Nephron (organoid): ENCODE measurements around the gene ACSM4.
"Not testable (repeated sequence)": the region's sequence is repeated elsewhere in the genome, so short reads cannot be mapped to it uniquely, and the experiment has no call there.

Experiments
- H3K27ac Mint-ChIP-seq, 3 experiments: 2 replicates each; pipeline ENCODE4 v1.8.0; 2020; ENCODE audit warnings: mixed read lengths in 3 of 3, mild to moderate bottlenecking in 2 of 3, moderate library complexity in 1 of 3
- H3K27me3 Mint-ChIP-seq: 2 replicates; pipeline ENCODE4 v1.8.0; 2021; ENCODE audit warnings: low read depth, mild to moderate bottlenecking, moderate library complexity, mixed read lengths
- H3K36me3 Mint-ChIP-seq: 2 replicates; pipeline ENCODE4 v1.8.0; 2020; ENCODE audit warnings: low read depth, mixed read lengths
- H3K4me1 Mint-ChIP-seq: 2 replicates; pipeline ENCODE4 v1.8.0; 2020; ENCODE audit warnings: mixed read lengths
- H3K4me3 Mint-ChIP-seq, 3 experiments: 2 replicates each; pipeline ENCODE4 v1.8.0; 2020; ENCODE audit warnings: mild to moderate bottlenecking in 3 of 3, mixed read lengths in 3 of 3, moderate library complexity in 2 of 3
- H3K9me3 Mint-ChIP-seq: 2 replicates; pipeline ENCODE4 v1.8.0; 2020; ENCODE audit warnings: mixed read lengths
- CTCF ChIP-seq, 3 experiments: fragments of 200-600 bp; sonication (generic); IDR thresholded peaks; one replicate each; pipeline ENCODE4 v1.5.0; 2021; ENCODE audit warnings: antibody characterized with exemption in 3 of 3; ENCODE audit not compliant: unreplicated experiment in 3 of 3

Gene ACSM4

DNA sequence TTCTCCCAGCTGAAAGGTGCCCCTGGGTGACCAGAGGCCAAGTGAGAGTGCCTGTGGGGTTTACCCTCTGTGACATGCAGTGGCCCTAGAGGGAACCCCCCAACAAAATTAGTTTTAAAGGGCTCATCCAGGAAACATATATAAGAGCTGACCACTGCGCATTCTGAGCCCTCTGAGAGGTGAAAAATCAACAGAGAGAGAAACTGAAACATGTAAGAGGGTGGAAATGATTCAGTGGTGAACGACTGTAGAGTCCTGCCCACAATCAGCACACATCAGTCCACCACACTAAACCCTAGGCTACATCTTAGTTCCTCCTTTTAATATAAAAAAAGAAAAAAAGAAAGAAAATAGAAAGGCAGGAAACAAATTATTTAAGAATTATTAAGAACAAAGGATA is 21.0 kb upstream of the ACSM4 start:
- Mint-ChIP-seq H3K27me3 (no peaks in the 10 kb centered on the region), H3K4me3 (no peak overlapping the region), H3K27ac (no peak overlapping the region), H3K4me1 (no peaks in the 10 kb centered on the region), H3K9me3 (peaks cover 31% of the 10 kb centered on the region), H3K36me3 (no peaks in the 10 kb centered on the region)
- TF ChIP-seq CTCF (IDR thresholded peaks at IDR 0.05; ENCODE audit: unreplicated experiment in 3 of 3) = no peak

DNA sequence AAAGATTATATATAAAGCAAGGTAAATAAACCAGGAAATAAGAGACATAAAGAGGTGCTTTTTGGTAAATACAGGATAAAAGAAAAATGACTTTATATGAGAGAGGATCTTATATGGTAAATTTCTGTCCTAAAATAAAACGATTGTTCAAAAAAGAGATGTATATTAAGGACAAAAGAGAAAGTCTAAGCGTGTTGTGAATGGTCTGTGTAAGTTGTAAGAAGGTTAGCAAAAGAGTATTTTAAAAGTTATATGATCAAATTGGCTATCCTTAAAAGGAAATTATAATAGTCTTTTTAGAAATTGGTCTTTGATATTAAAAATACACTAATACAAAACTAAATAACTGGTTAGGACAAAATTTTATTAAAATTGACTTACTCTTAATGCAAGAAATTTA is 14.1 kb upstream of the ACSM4 start:
- Mint-ChIP-seq H3K4me3 (no peak overlapping the region), H3K27ac (no peak overlapping the region), H3K9me3 (peaks cover 34% of the 10 kb centered on the region), H3K27me3 (peaks cover 6% of the 10 kb centered on the region), H3K4me1 (no peaks in the 10 kb centered on the region), H3K36me3 (no peaks in the 10 kb centered on the region)
- no peak for TF ChIP-seq CTCF (IDR thresholded peaks at IDR 0.05; ENCODE audit: unreplicated experiment in 3 of 3)

DNA sequence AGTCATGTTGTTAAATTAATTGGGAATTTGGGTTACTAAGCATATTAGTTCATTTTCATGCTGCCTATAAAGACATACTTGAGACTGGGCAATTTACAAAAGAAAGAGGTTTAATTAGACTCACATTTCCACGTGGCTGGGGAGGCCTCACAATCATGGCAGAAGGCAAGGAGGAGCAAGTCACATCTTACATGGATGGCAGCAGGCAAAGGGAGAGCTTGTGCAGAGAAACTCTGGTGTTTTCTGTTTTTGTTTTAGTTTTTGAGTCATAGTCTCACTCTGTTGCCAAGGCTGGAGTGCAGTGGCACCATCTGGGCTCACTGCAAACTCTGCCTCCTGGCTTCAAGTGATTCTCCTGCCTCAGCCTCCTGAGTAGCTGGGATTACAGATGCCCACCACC is 13.3 kb upstream of the ACSM4 start:
- H3K36me3 Mint-ChIP-seq, H3K4me1 Mint-ChIP-seq, H3K27me3 Mint-ChIP-seq, H3K27ac Mint-ChIP-seq, H3K4me3 Mint-ChIP-seq: not testable (repeated sequence)
- H3K9me3 Mint-ChIP-seq = peaks cover 27% of the 10 kb centered on the region

DNA sequence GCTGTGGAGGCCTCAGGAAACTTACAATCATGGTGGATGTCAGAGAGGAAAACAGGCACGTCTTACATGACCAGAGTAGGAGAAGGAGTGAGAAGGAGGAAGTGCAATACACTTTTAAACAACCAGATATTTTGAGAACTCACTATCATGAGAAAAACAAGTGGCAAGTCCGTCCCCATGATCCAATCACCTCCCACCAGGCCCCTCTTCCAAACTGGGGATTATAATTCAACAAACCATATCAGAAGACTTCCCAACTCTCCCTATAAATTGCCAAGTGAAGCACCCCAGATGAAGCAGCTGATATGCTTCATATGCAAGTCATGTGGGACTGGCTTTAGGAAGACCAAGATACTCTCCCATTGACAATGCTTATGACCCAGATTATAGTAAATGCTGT is 11.6 kb upstream of the ACSM4 start:
- TF ChIP-seq CTCF (IDR thresholded peaks at IDR 0.05; ENCODE audit: unreplicated experiment in 3 of 3) = no peak
- Mint-ChIP-seq H3K27ac (no peak overlapping the region), H3K4me1 (no peaks in the 10 kb centered on the region), H3K36me3 (no peaks in the 10 kb centered on the region), H3K4me3 (no peak overlapping the region), H3K9me3 (peaks cover 15% of the 10 kb centered on the region), H3K27me3 (peaks cover 6% of the 10 kb centered on the region)

GRCh38 chr12:7293670-7294069 is 10.2 kb upstream of the ACSM4 start:
- H3K27ac Mint-ChIP-seq = no peak overlapping the region
- H3K27me3 Mint-ChIP-seq = peaks cover 6% of the 10 kb centered on the region
- no peaks in the 10 kb centered on the region for H3K36me3 Mint-ChIP-seq
- no peaks in the 10 kb centered on the region for H3K4me1 Mint-ChIP-seq
- no peak for TF ChIP-seq CTCF (IDR thresholded peaks at IDR 0.05; ENCODE audit: unreplicated experiment in 3 of 3)
- H3K9me3 Mint-ChIP-seq = peaks cover 9% of the 10 kb centered on the region
- no peak overlapping the region for H3K4me3 Mint-ChIP-seq

DNA sequence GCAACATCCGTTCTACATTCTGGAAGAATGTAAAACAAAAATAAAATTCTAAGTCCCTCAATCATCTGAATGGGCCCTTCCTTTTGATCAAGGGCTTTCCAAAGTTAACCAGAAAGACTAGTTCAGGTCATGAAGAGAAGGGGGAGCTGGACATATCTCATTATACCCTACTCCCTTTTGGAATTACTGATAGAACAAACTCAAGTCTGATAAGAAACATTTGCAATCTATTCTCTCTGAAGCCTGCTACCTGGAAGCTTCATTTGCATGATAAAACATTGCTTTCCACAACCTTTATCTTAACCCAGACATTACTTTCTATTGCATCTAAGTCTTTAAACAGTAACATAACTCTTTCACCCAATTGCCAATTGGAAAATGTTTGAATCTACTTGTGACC is 8.3 kb upstream of the ACSM4 start:
- Mint-ChIP-seq H3K27me3 (peaks cover 6% of the 10 kb centered on the region), H3K36me3 (no peaks in the 10 kb centered on the region), H3K27ac (no peak overlapping the region), H3K9me3 (peaks cover 4% of the 10 kb centered on the region), H3K4me3 (no peak overlapping the region), H3K4me1 (no peaks in the 10 kb centered on the region)
- TF ChIP-seq CTCF (IDR thresholded peaks at IDR 0.05; ENCODE audit: unreplicated experiment in 3 of 3) = no peak

GRCh38 chr12:7297865-7298264 is 6.0 kb upstream of the ACSM4 start:
- no peak overlapping the region for H3K4me3 Mint-ChIP-seq
- TF ChIP-seq CTCF (IDR thresholded peaks at IDR 0.05; ENCODE audit: unreplicated experiment in 3 of 3) = no peak
- H3K27ac Mint-ChIP-seq = no peak overlapping the region
- H3K4me1 Mint-ChIP-seq = no peaks in the 10 kb centered on the region
- H3K27me3 Mint-ChIP-seq = no peaks in the 10 kb centered on the region
- H3K36me3 Mint-ChIP-seq = no peaks in the 10 kb centered on the region
- H3K9me3 Mint-ChIP-seq = no peaks in the 10 kb centered on the region
